Cardiac fibroblast (primary cell): Measurements from ENCODE around the gene CACNA2D4.
A peak's percentile ranks its signal among the peaks of the same experiment; 100 is the strongest.

Source experiments
- DNase-seq, 2 donors: peaks; one replicate each; pipeline versions ENCODE4 v3.0.0 to v3.0.0-alpha.2; 2010; ENCODE audit warnings: low read depth in 2 of 2
- H3K4me3 ChIP-seq, 2 donors: replicated peaks in 1 of 2; 1 replicate in 1 of 2; 2 replicates in 1 of 2; pipeline ENCODE4 v1.5.1; 2011; ENCODE audit warnings: low read depth in 2 of 2, low read length in 2 of 2, mild to moderate bottlenecking in 2 of 2, moderate library complexity in 1 of 2
- CTCF ChIP-seq: IDR thresholded peaks from one replicate; pipeline ENCODE4 v1.5.1; 2011; ENCODE audit warnings: low read depth, mild to moderate bottlenecking, low read length, inconsistent platforms

Gene CACNA2D4

GRCh38 chr12:1816730-1817348, 101.6 kb downstream of the CACNA2D4 start:
- TF ChIP-seq CTCF = no peak
- no peak overlapping the region for H3K4me3 ChIP-seq
- no peak for DNase-seq

DNA sequence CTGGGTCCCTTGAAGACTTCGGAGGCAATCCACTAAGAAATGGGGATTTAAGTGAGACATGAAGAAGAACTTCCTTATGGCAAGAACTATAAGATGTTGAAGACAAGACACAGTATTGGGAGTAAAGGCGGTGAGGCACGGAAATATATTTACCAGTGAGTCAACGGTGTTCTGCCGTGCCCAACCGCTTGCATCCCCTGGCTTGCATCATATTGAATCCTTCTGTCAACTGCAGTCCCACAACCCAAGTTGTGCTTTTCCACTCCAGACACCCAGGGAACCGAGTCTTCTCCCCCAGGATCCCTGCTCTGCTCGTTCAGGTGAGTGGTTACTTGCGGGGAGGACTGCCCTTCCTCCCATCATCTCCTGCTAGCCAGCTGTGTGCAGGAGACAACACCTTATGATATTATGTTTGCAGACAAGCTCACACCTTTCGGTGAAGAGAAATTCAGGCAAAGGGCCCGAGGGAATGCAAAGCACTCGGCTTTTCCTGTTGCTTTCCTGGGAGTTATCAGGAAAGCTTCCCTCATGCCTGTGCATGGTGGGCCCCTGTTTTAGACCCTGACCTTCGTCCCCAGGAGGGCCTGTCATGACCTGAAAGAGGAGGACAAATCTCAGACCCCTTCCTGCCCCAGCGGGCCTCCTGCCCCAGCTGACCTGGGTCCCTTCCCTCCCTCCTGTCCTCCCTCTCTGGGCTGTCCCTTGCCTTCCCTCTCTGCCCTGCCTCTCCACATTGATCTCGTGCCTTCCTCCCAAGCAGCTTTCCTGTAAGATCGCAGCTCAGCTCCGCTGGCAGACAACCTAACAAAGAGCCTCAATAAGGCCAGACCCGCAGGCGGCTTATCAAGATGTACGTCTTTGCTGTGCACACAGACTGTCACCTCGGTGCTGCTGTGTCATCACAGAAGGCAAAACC, 102.4 kb downstream of the CACNA2D4 start:
- no peak for TF ChIP-seq CTCF
- no peak overlapping the region for H3K4me3 ChIP-seq
- DNase-seq = no peak

DNA sequence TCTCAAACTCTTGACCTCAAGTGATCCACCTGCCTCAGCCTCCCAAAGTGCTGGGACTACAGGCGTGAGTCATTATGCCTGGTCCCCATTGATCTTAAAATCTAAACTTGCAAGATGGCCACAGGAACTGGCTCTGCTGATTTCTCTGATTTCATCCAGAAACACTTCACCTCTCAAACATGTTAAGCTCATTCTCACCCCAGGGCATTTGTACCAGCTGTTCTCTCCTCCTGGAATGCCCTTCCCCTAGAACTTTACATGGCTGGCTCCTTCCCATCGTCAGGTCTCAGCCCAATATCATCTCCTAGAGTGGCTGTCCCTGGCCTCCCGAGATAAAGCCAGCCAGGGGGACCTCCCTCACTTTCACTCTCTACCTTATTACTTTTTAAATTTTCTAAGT, 103.3 kb downstream of the CACNA2D4 start:
- TF ChIP-seq CTCF = no peak

DNA sequence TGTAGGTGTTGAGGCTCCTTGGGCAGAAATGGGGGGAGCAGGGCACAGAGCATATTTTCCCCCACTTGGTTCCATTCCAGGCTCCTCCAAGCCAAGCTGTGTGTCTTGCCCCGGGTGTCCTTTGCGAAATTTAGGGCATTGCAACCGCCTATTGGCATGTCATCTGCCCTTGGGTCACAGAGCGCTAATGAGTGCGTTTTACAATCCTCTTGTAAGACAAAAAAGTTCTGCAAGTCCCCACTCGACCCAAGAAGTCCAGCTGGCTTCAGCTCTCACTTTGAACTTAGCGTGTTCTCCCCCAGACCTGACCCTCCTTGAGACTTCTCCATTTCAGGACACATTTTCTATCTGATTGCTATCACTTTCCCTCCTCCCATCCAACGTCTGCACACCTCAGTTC, 104.2 kb downstream of the CACNA2D4 start:
- no peak for DNase-seq
- TF ChIP-seq CTCF = no peak
- no peak overlapping the region for H3K4me3 ChIP-seq

More for the DNA sequence above, 103.3 kb downstream of the CACNA2D4 start:
- DNase-seq = no peak
- no peak overlapping the region for H3K4me3 ChIP-seq

GRCh38 chr12:1812650-1813302, 105.7 kb downstream of the CACNA2D4 start:
- no peak overlapping the region for H3K4me3 ChIP-seq
- DNase-seq = peak; percentile 72 to 73
- no peak for TF ChIP-seq CTCF

DNA sequence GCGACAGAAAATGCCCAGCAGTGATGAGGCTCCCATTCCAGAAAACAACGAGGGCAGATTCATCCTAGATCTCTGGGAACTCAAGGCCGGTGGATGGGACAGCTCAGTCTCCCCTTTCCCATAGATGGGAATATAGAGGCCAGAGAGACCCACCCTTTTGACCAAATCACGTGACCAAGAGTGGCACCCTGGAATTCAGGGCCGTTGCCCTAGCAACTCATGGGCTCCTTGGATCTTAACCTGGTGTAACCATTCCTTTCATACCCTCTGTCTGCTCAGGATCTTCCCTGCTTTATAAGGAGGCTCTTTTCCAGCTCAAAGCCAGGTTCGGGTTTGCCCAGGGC, 106.5 kb downstream of the CACNA2D4 start:
- DNase-seq = no peak
- no peak for TF ChIP-seq CTCF
- H3K4me3 ChIP-seq = no peak overlapping the region
